ENCODE data around the gene EXOC2.

EXOC2 gene

DNA sequence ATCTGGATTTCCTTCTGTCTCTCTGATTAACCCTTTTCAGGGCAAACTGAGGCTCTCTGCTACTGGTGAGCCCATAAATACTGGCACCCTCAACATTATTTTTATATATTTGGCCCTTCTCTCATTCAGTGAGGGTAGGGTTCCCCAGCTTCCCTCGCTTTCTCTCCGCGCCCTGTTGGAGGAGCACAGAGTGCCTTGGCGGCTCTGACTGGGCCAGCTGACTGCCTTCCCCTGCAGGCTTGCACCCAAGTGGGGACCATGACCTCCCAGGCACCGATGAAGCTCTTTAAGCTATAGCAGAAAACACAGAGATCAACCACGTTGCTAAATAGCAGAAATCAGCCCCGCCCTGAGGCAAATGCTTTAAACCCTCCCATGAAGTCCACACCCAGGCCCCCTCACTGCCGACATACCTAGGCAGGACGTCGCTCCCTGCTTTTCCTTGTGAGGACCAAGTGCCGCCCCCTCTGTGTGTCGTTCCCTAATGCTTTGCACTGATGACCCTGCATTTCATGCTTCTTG, 141.0 kb downstream of the EXOC2 start:
- TF ChIP-seq CTCF (IDR thresholded peaks at IDR 0.05; ENCODE audit: low read depth, low read length): no peak
- no peak overlapping the region for H3K4me3 ChIP-seq (ENCODE audit: low read depth, low read length)

DNA sequence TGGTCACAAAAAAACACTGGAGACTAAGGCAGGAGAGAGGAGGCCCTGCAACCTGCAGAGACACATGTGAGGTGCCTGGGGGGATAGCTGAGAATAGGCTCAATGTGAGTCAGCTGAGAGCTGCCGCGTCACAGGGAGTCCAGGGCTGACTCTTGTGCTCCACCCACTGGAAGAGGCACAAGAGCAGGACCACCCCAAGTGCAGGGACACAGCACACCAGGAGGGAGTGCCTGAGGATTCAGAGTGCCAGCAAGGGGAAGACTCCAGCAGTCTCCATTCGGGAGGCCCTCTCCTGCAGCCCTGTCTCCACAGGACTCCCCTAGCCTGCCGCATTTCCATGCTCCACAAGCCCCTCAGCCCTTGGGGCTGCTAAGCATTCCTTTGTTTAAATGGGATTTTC, 141.5 kb downstream of the EXOC2 start:
- TF ChIP-seq CTCF (IDR thresholded peaks at IDR 0.05; ENCODE audit: low read depth, low read length): no peak

GRCh38 chr6:549906-550305, 143.0 kb downstream of the EXOC2 start:
- no peak for TF ChIP-seq CTCF (IDR thresholded peaks at IDR 0.05; ENCODE audit: low read depth, low read length)
- H3K4me3 ChIP-seq (ENCODE audit: low read depth, low read length): no peak overlapping the region

More for the DNA sequence above, 141.5 kb downstream of the EXOC2 start:
- no peak overlapping the region for H3K4me3 ChIP-seq (ENCODE audit: low read depth, low read length)

GRCh38 chr6:548517-548916, 144.4 kb downstream of the EXOC2 start:
- no peak for TF ChIP-seq CTCF (IDR thresholded peaks at IDR 0.05; ENCODE audit: low read depth, low read length)

GRCh38 chr6:548091-548490, 144.8 kb downstream of the EXOC2 start:
- TF ChIP-seq CTCF (IDR thresholded peaks at IDR 0.05; ENCODE audit: low read depth, low read length): no peak
- H3K4me3 ChIP-seq (ENCODE audit: low read depth, low read length): no peak overlapping the region

More at GRCh38 chr6:548517-548916, 144.4 kb downstream of the EXOC2 start:
- no peak overlapping the region for H3K4me3 ChIP-seq (ENCODE audit: low read depth, low read length)

- H3K4me3 ChIP-seq (ENCODE audit: low read depth, low read length): no peak overlapping the region
- no peak for TF ChIP-seq CTCF (IDR thresholded peaks at IDR 0.05; ENCODE audit: low read depth, low read length)
These were observed 152.4 kb downstream of the EXOC2 start for GRCh38 chr6:540490-540889.

DNA sequence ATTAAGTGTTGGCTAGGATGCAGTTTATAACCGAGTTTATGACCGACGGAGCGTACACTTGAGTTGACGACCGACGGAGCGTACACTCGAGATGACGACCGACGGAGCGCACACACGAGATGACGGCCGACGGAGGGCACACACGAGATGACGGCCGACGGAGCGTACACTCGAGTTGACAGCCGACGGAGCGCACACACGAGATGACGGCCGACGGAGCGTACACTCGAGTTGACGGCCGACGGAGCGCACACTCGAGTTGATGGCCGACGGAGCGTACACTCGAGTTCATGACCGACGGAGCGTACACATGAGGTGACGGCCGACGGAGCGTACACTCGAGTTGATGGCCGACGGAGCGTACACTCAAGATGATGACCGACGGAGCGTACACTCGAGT, 155.8 kb downstream of the EXOC2 start:
- TF ChIP-seq CTCF (IDR thresholded peaks at IDR 0.05; ENCODE audit: low read depth, low read length): no peak

More for the DNA sequence above, 155.8 kb downstream of the EXOC2 start:
- H3K4me3 ChIP-seq (ENCODE audit: low read depth, low read length): no peak overlapping the region

All from WI38 (cell line).